K562 (cell line): ENCODE data around the gene NAIF1. TPM values are rescaled to one million over a fixed set of nuclear protein-coding genes. Genes with fewer than 3 reads are reported as not detected.
A peak's percentile ranks its signal among the peaks of the same experiment; 100 is the strongest.

Experiments used
- ATAC-seq: fragments of 200-7000 bp; cut with Tn5 transposase; 3 replicates; pipeline ENCODE4 v1.9.1; 2020; ENCODE audit warnings: moderate library complexity
- BruUV-seq: library from RNA; stranded (reverse); fragments of 400-500 nt; replicated peaks from 2 replicates; lab custom pipeline; 2021; lab: Mats Ljungman, UMichigan
- CTCF ChIA-PET: fragments of 300-600 bp; formaldehyde crosslinking; extraction: SDS; loops from one replicate; lab custom pipeline; 2021; ENCODE audit warnings: low intra/inter-chr PET ratio; lab: Yijun Ruan, JAX
- POLR2A ChIA-PET: fragments of 300-600, 350-650 bp; sonication (Branson Sonifier 250); formaldehyde crosslinking; extraction: SDS; loops from one replicate; lab custom pipeline; 2021; ENCODE audit warnings: antibody characterized with exemption, inconsistent platforms; lab: Yijun Ruan, JAX
- DNase-seq, 4 experiments: peaks; one replicate each; pipeline versions ENCODE4 v3.0.0 to v3.0.0-alpha.2; 2011 to 2018; ENCODE audit warnings: low spot score in 3 of 4, mixed read lengths in 3 of 4; ENCODE audit errors: extremely low read depth in 1 of 4
- FAIRE-seq: peaks from 2 replicates; lab custom pipeline; 2011; peaks lifted over from hg19 to GRCh38; lab: Jason Lieb, UNC
- H2AFZ ChIP-seq: 2 replicates; pipeline ENCODE4 v1.6.0; 2011; ENCODE audit warnings: low read depth, low read length, control low read depth, inconsistent platforms
- H3K27ac ChIP-seq: fragments of 200-600 bp; 3 replicates; pipeline ENCODE4 v1.8.0; 2011; ENCODE audit warnings: low read depth, mild to moderate bottlenecking, control low read depth, inconsistent platforms, low read length, moderate library complexity, mixed read lengths; ENCODE audit errors: extremely low read depth
- H3K27me3 ChIP-seq, 2 experiments: fragments of 300-600 bp in 1 of 2; 2 replicates in 1 of 2; 3 replicates in 1 of 2; pipeline versions ENCODE4 v1.6.0 to v1.8.0; 2011; ENCODE audit warnings: inconsistent platforms in 2 of 2, low read length in 2 of 2, mild to moderate bottlenecking in 1 of 2, mixed read lengths in 1 of 2, moderate library complexity in 1 of 2; ENCODE audit not compliant: control insufficient read depth in 2 of 2, insufficient read depth in 2 of 2
- H3K36me3 ChIP-seq: fragments of 300-600 bp; 3 replicates; pipeline ENCODE4 v1.8.0; 2011; ENCODE audit warnings: mild to moderate bottlenecking, low read length, inconsistent platforms; ENCODE audit not compliant: control insufficient read depth, insufficient read depth
- H3K4me1 ChIP-seq, 2 experiments: fragments of 200-600 bp in 1 of 2; replicated peaks in 1 of 2; 2 replicates in 1 of 2; 3 replicates in 1 of 2; pipeline versions ENCODE4 v1.5.1 to v1.8.0; 2011; ENCODE audit warnings: inconsistent platforms in 2 of 2, low read length in 2 of 2, mild to moderate bottlenecking in 1 of 2, mixed read lengths in 1 of 2, moderate library complexity in 1 of 2; ENCODE audit not compliant: control insufficient read depth in 2 of 2, insufficient read depth in 2 of 2
- H3K4me2 ChIP-seq: 2 replicates; pipeline ENCODE4 v1.6.1; 2011; ENCODE audit warnings: low read length, control low read depth, inconsistent platforms, mixed read lengths; ENCODE audit not compliant: insufficient read depth
- H3K4me3 ChIP-seq: fragments of 200-600 bp; sonication (generic), shearing (Covaris generic); 2 replicates; pipeline ENCODE4 v1.5.1; 2016; ENCODE audit warnings: control low read depth, inconsistent platforms
- H3K79me2 ChIP-seq: fragments of 200-600 bp; 3 replicates; pipeline ENCODE4 v1.8.0; 2011; ENCODE audit warnings: low read length, inconsistent platforms; ENCODE audit not compliant: control insufficient read depth, insufficient read depth
- H3K9ac ChIP-seq, 2 experiments: 2 replicates each; pipeline versions ENCODE4 v1.6.0 to v1.6.1; 2011; ENCODE audit warnings: low read depth in 2 of 2, low read length in 2 of 2, control low read depth in 1 of 2, inconsistent platforms in 1 of 2, mild to moderate bottlenecking in 1 of 2, mixed read lengths in 1 of 2; ENCODE audit not compliant: insufficient read depth in 1 of 2
- H3K9me1 ChIP-seq: one replicate; pipeline ENCODE4 v1.6.0; 2011; ENCODE audit warnings: inconsistent platforms, mild to moderate bottlenecking, low read length, moderate library complexity; ENCODE audit not compliant: control insufficient read depth, insufficient read depth
- H3K9me3 ChIP-seq: replicated peaks from 2 replicates; pipeline ENCODE4 v1.5.1; 2011; ENCODE audit warnings: low read depth, low read length, inconsistent platforms; ENCODE audit not compliant: control insufficient read depth, insufficient read depth
- H4K20me1 ChIP-seq: replicated peaks from 2 replicates; pipeline ENCODE4 v1.6.1; 2011; ENCODE audit warnings: low read length, inconsistent platforms, mixed read lengths; ENCODE audit not compliant: control insufficient read depth, insufficient read depth
- BCOR ChIP-seq: fragments of 450-650 bp; IDR thresholded peaks from 2 replicates; pipeline ENCODE4 v1.6.1; 2016
- BRCA1 ChIP-seq, 2 experiments: fragments of 450-650 bp in 1 of 2; sonication (generic) in 1 of 2; formaldehyde crosslinking in 1 of 2; IDR thresholded peaks; 2 replicates each; pipeline versions ENCODE4 v1.5.0 to v1.6.1; 2017 to 2020; ENCODE audit warnings: mild to moderate bottlenecking in 1 of 2, missing genetic modification reagents in 1 of 2
- CREM ChIP-seq: IDR thresholded peaks from 2 replicates; pipeline ENCODE4 v1.6.1; 2014; ENCODE audit warnings: antibody characterized with exemption, low read depth
- HDAC2 ChIP-seq: fragments of 450-650 bp; IDR thresholded peaks from 2 replicates; pipeline ENCODE4 v1.6.1; 2016; ENCODE audit warnings: mild to moderate bottlenecking
- HNRNPL ChIP-seq: fragments of 200-400 bp; formaldehyde crosslinking; IDR thresholded peaks from 2 replicates; pipeline ENCODE4 v1.6.1; 2017; ENCODE audit warnings: low read depth, mild to moderate bottlenecking, low read length
- KDM1A ChIP-seq, 2 experiments: fragments of 450-650 bp; IDR thresholded peaks; 2 replicates each; pipeline ENCODE4 v1.6.1; 2016; ENCODE audit warnings: mild to moderate bottlenecking in 2 of 2
- NR2C1 ChIP-seq, 2 experiments: fragments of 450-650 bp; IDR thresholded peaks; 2 replicates each; pipeline ENCODE4 v1.6.1; 2017; ENCODE audit warnings: mild to moderate bottlenecking in 2 of 2, antibody characterized with exemption in 1 of 2, inconsistent platforms in 1 of 2, missing compliant biosample characterization in 1 of 2, missing genetic modification characterization in 1 of 2
- NR2C2 ChIP-seq, 2 experiments: fragments of 200-800 bp in 1 of 2; sonication (Bioruptor generic) in 1 of 2; sonication (generic) in 1 of 2; formaldehyde crosslinking in 1 of 2; IDR thresholded peaks; 2 replicates each; pipeline versions ENCODE4 v1.6.1 to v1.8.0; 2016 to 2022; ENCODE audit warnings: mild to moderate bottlenecking in 1 of 2, missing compliant biosample characterization in 1 of 2, missing genetic modification characterization in 1 of 2, missing genetic modification reagents in 1 of 2
- RAD21 ChIP-seq, 2 experiments: fragments of 250-450 bp in 1 of 2; fragments of 450-650 bp in 1 of 2; sonication (Bioruptor Pico) in 1 of 2; formaldehyde crosslinking in 1 of 2; IDR thresholded peaks in 1 of 2; conservative IDR thresholded peaks in 1 of 2; 2 replicates each; pipeline versions ENCODE4 v1.4.0 to v1.8.0; 2020 to 2022; ENCODE audit warnings: mild to moderate bottlenecking in 2 of 2, moderate library complexity in 1 of 2
- RBM25 ChIP-seq: fragments of 200-400 bp; formaldehyde crosslinking; IDR thresholded peaks from 2 replicates; pipeline ENCODE4 v1.6.1; 2018; ENCODE audit warnings: low read length, low read depth, moderate library complexity; ENCODE audit not compliant: severe bottlenecking
- SMARCA5 ChIP-seq: fragments of 450-650 bp; IDR thresholded peaks from 2 replicates; pipeline ENCODE4 v1.6.1; 2016
- ZBTB7A ChIP-seq: IDR thresholded peaks from 2 replicates; pipeline ENCODE4 v1.6.1; 2011; ENCODE audit warnings: low read depth, mild to moderate bottlenecking, low read length, moderate library complexity, borderline replicate concordance; ENCODE audit not compliant: control insufficient read depth
- WGBS: fragments of 100-300 bp; shearing (Covaris generic); methylation state at CpG from one replicate; pipeline ENCODE4 v1.1.6; 2016; ENCODE audit warnings: low coverage, mixed read lengths; ENCODE audit not compliant: insufficient coverage; ENCODE audit errors: missing lambda C conversion rate; 5-methylcytosine and 5-hydroxymethylcytosine counted together
- in situ Hi-C: fragments of 300-500 bp; cut with MboI; formaldehyde crosslinking; loops from 4 replicates; pipeline ENCODE4 v1.15.0; 2018; ENCODE audit warnings: inconsistent platforms, mixed read lengths
- intact Hi-C: fragments of 100-400 bp; cut with micrococcal nuclease; formaldehyde crosslinking; loops from 2 replicates; pipeline ENCODE4 v1.14.2; 2022
- polyA plus RNA-seq, 8 experiments: library from polyadenylated mRNA; depleted of rRNA in 4 of 8; stranded (reverse) in 5 of 8; unstranded in 3 of 8; fragments of >200 nt; fragmentation: Nextera tagmentation in 2 of 8; fragmentation: Illumina TruSeq in 1 of 8; extraction: Ambion mirVana in 2 of 8; extraction: Trizol in 1 of 8; gene quantifications; 2 replicates each; pipeline versions ENCODE4 v1.2.1 to v1.2.3, GENCODE V29; 2011 to 2014; ENCODE audit warnings: inconsistent platforms in 1 of 8, missing spikeins in 1 of 8
- total RNA-seq, 7 experiments: library from RNA; depleted of rRNA in 6 of 7; stranded (reverse); fragments of >200 nt in 6 of 7; fragmentation: Illumina TruSeq in 2 of 7; extraction: Trizol in 2 of 7; gene quantifications; 2 replicates each; pipeline versions ENCODE4 v1.2.1 to v1.2.3, GENCODE V29; 2011 to 2021; ENCODE audit warnings: low replicate concordance in 1 of 7
- TF ChIP-seq, protein P1 (sequence below): sonication (generic); formaldehyde crosslinking; IDR thresholded peaks from 2 replicates; pipeline ENCODE4 v1.8.1; 2023; ENCODE audit warnings: mild to moderate bottlenecking, missing genetic modification reagents, moderate library complexity
- TF ChIP-seq, protein P2 (sequence below): fragments of 450-650 bp; conservative IDR thresholded peaks from 2 replicates; pipeline ENCODE4 v1.6.1; 2016; ENCODE audit warnings: missing genetic modification characterization, low read depth, mild to moderate bottlenecking, control low read depth, missing compliant biosample characterization
- TF ChIP-seq, protein P3 (sequence below): fragments of 250-450 bp; sonication (Bioruptor Pico); IDR thresholded peaks from 2 replicates; pipeline ENCODE4 v1.4.0; 2020; ENCODE audit warnings: borderline replicate concordance
- TF ChIP-seq, protein P4 (sequence below), 2 experiments: fragments of 250-450 bp in 1 of 2; fragments of 450-650 bp in 1 of 2; sonication (Bioruptor Pico) in 1 of 2; IDR thresholded peaks; 2 replicates each; pipeline versions ENCODE4 v1.6.1 to v1.8.0; 2016 to 2021; ENCODE audit warnings: mild to moderate bottlenecking in 2 of 2, moderate library complexity in 2 of 2, missing compliant biosample characterization in 1 of 2, missing genetic modification characterization in 1 of 2

NAIF1 gene
- total and polyA plus RNA-seq, 9 of the 15 experiments (the other 6 are each of a cell fraction or from before 2014, with no cell fraction given) = 4.8 to 26.6 (median 17.2) TPM

DNA sequence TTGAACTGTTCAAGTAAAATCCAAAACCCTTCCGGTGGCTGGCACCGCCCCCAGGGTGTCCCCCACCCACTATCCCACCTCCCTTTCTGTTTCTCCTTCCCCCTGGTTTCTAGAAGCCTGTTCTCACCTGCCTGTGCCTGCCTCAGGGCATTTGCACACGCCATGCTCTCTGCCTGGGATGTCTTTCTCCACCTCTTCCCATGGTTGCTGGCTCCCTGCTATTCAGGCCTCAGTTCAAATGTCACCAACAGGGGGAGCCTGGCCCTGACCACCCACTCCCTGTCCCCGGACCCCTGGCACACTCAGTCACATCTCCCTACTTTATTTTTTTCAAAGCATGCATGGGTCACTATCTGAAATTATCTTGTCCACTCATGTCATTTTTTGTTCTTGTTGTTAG is 46.4 kb downstream of the NAIF1 start:
- no peak overlapping the region for H3K27ac ChIP-seq
- TF ChIP-seq CREM = no peak
- TF ChIP-seq NR2C1 (IDR thresholded peaks at IDR 0.05) = peak; percentile 85
- TF ChIP-seq NR2C1 (tag; IDR thresholded peaks at IDR 0.05) = peak; percentile 73
- 0 out of 2 replicates have a peak, but pooled peaks have one; percentile 30 for TF ChIP-seq HDAC2
- TF ChIP-seq, protein P1, sequence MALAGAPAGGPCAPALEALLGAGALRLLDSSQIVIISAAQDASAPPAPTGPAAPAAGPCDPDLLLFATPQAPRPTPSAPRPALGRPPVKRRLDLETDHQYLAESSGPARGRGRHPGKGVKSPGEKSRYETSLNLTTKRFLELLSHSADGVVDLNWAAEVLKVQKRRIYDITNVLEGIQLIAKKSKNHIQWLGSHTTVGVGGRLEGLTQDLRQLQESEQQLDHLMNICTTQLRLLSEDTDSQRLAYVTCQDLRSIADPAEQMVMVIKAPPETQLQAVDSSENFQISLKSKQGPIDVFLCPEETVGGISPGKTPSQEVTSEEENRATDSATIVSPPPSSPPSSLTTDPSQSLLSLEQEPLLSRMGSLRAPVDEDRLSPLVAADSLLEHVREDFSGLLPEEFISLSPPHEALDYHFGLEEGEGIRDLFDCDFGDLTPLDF (CRISPR knock-in tag) = no peak
- peak; percentile 69 for TF ChIP-seq BCOR
- TF ChIP-seq HNRNPL = no peak
- TF ChIP-seq ZBTB7A = peak; percentile 90
- peak; percentile 41 for TF ChIP-seq RBM25
- no peak for TF ChIP-seq BRCA1 (IDR thresholded peaks at IDR 0.05)
- TF ChIP-seq BRCA1 (CRISPR knock-in tag; IDR thresholded peaks at IDR 0.05) = no peak
- TF ChIP-seq KDM1A (IDR thresholded peaks at IDR 0.05) = 0 out of 4 replicates have a peak, but pooled peaks of 1 of the 2 experiments have one; percentile 57
- TF ChIP-seq NR2C2 (CRISPR knock-in tag; IDR thresholded peaks at IDR 0.05) = 0 out of 2 replicates have a peak, but pooled peaks have one; percentile 53
- TF ChIP-seq NR2C2 (tag; IDR thresholded peaks at IDR 0.05) = peak; percentile 67; the same call in 1 of the 2 replicates
- peak in 1 of 2 experiments; percentile 30; a peak in 2 of 4 replicates for TF ChIP-seq RAD21 (CRISPR knock-in tag; conservative IDR thresholded peaks at IDR 0.05 in 1 of 2, IDR thresholded peaks at IDR 0.05 in 1 of 2)
- TF ChIP-seq, protein P2, sequence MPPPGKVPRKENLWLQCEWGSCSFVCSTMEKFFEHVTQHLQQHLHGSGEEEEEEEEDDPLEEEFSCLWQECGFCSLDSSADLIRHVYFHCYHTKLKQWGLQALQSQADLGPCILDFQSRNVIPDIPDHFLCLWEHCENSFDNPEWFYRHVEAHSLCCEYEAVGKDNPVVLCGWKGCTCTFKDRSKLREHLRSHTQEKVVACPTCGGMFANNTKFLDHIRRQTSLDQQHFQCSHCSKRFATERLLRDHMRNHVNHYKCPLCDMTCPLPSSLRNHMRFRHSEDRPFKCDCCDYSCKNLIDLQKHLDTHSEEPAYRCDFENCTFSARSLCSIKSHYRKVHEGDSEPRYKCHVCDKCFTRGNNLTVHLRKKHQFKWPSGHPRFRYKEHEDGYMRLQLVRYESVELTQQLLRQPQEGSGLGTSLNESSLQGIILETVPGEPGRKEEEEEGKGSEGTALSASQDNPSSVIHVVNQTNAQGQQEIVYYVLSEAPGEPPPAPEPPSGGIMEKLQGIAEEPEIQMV (tag) = no peak
- TF ChIP-seq, protein P3, sequence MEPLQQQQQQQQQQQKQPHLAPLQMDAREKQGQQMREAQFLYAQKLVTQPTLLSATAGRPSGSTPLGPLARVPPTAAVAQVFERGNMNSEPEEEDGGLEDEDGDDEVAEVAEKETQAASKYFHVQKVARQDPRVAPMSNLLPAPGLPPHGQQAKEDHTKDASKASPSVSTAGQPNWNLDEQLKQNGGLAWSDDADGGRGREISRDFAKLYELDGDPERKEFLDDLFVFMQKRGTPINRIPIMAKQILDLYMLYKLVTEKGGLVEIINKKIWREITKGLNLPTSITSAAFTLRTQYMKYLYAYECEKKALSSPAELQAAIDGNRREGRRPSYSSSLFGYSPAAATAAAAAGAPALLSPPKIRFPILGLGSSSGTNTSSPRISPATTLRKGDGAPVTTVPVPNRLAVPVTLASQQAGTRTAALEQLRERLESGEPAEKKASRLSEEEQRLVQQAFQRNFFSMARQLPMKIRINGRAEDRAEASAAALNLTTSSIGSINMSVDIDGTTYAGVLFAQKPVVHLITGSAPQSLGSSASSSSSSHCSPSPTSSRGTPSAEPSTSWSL = no peak
- TF ChIP-seq, protein P4, sequence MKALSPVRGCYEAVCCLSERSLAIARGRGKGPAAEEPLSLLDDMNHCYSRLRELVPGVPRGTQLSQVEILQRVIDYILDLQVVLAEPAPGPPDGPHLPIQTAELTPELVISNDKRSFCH (CRISPR knock-in tag; IDR thresholded peaks at IDR 0.05) = no peak
- TF ChIP-seq, protein P4 (tag; IDR thresholded peaks at IDR 0.05) = peak; percentile 59; the same call in 1 of the 2 replicates
- TF ChIP-seq SMARCA5 = peak; percentile 65; the same call in 1 of the 2 replicates

More for the DNA sequence above, 46.4 kb downstream of the NAIF1 start:
- H3K4me2 ChIP-seq = no peak overlapping the region
- no peaks in the 10 kb centered on the region for H3K36me3 ChIP-seq
- no peaks in the 10 kb centered on the region for H3K9me3 ChIP-seq
- no peak overlapping the region for H3K4me3 ChIP-seq
- BruUV-seq = no TSS peak
- no peaks in the 10 kb centered on the region for H4K20me1 ChIP-seq
- ATAC-seq (peak; percentile 83), FAIRE-seq (no peak), DNase-seq (peak; percentile 41 to 77 (median 60))
- POLR2A ChIA-PET = interaction anchor here (0.6 to 0.9 kb wide), 2 partner anchors 8 to 72 kb away, joined by 3 to 4 read pairs; no protein-coding TSS in a partner anchor
- H3K27me3 ChIP-seq = no peaks in the 10 kb centered on the region
- no peak overlapping the region for H3K9ac ChIP-seq
- peaks cover 2 to 7% of the 10 kb centered on the region in 2 experiments; a peak in 2 of 5 replicates for H3K4me1 ChIP-seq
- 30% methylated on average over 3 of the region's 4 CpGs for WGBS
- intact Hi-C loops = no loop called here
- no peaks in the 10 kb centered on the region for H3K9me1 ChIP-seq
- CTCF ChIA-PET = no interaction called here
- in situ Hi-C loops = no loop called here
- H2AFZ ChIP-seq = no peak overlapping the region
- H3K79me2 ChIP-seq = no peaks in the 10 kb centered on the region
